HCT116 (cell line): Measurements from ENCODE around the gene BRINP2.

ENCODE experiments used
- CTCF ChIP-seq, 3 experiments: fragments of 200-600 bp in 1 of 3; sonication (generic) in 1 of 3; IDR thresholded peaks in 2 of 3; conservative IDR thresholded peaks in 1 of 3; 2 replicates each; pipeline ENCODE4 v1.5.1; 2012 to 2017; ENCODE audit warnings: low read depth in 2 of 3, low read length in 2 of 3, antibody characterized with exemption in 1 of 3, borderline replicate concordance in 1 of 3, control low read depth in 1 of 3, mild to moderate bottlenecking in 1 of 3, mixed read lengths in 1 of 3, mixed run types in 1 of 3, moderate library complexity in 1 of 3; ENCODE audit not compliant: insufficient read depth in 1 of 3
- EZH2 ChIP-seq: fragments of 200-600 bp; sonication (generic); IDR thresholded peaks from 2 replicates; pipeline ENCODE4 v1.6.1; 2017; ENCODE audit warnings: antibody characterized with exemption, mixed run types

GRCh38 chr1:177128665-177129281 is 42.0 kb upstream of the BRINP2 start:
- TF ChIP-seq CTCF (IDR thresholded peaks at IDR 0.05 in 2 of 3, conservative IDR thresholded peaks at IDR 0.05 in 1 of 3; ENCODE audit: borderline replicate concordance in 1 of 3, insufficient read depth in 1 of 3, low read depth in 2 of 3, low read length in 2 of 3), result no peak
- TF ChIP-seq EZH2, result no peak
